ENCODE results near the gene CYP11A1.
"Not testable (repeated sequence)": the region's sequence is repeated elsewhere in the genome, so short reads cannot be mapped to it uniquely, and the experiment has no call there.

The CYP11A1 gene

DNA sequence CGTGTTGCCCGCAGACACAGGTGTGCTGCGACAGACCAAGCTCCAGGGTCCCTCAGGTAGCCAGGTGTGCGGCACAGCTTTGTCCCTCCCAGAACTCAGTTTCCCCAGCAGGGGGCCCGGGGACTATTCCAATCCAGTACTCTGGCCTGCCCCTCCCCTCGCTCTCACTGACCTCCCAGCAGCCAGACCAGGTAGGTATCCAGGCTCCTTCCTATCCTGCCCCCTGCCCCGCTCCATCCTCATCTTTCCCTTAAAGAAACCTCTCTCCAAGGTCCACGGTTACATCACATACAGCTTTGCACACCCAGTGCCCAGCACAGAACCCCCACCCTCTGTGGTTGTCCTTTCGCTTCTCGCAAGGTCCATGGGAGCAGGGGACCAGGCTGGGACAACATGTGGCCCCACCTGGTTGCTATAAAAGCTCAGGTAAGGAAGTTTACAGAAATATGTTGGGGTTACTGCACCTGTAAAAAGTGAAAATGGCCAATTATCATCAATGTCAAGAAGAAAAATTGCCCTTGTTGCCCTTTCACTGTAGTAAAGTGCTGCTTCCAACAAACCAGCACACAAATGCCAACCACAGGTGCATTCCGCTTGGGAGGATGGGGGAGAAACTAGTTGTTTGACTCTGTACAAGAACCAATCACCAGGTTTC lies 7.3 kb upstream of the CYP11A1 start:
- DNase-seq (ENCODE audit: low spot score): no peak

DNA sequence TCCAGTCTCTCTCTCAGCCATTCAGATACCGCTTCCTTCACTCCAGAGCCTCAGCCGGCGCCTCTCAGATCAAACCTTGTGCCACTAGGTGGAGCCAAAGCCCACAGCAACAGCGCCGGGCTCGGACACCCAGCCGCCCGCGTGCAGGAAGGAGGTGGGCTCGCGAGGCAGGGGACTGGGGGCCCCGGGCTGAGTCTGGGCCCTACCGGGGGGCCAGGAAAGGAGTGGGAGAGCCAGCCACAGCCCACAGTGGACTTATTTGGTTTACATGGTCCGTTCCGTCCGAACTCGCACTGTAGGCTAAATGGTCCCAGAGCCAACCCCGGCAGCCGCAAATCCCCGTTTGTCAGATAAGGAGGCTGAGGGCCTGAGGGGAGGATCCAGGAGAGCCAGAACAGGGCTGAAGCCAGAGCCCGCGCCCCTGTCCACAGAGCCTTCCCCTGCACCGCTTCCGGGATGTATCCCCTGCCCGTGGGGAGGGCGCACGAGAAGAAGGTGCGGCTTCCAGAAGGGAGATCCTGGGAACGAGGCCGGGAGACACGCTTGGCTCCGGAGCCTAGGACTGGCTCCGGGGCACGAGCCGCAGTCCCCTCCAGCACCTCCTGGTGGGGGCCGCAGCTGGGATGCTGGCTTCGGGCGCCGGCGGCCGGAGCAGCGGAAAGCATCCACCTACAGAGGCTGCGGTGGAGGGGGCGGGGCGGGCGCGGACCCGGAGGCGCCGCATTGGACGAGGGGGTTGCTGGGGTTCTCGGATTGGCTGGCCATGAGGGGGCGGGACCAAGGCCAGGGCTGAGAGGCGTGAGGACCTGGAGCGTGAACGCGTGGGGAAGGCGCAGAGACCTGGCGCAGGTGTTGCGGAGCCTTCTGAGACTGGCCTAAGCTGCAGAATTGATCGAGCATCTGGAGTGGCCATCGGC lies 6.5 kb upstream of the CYP11A1 start:
- peak; percentile 90 for DNase-seq (ENCODE audit: low spot score)

DNA sequence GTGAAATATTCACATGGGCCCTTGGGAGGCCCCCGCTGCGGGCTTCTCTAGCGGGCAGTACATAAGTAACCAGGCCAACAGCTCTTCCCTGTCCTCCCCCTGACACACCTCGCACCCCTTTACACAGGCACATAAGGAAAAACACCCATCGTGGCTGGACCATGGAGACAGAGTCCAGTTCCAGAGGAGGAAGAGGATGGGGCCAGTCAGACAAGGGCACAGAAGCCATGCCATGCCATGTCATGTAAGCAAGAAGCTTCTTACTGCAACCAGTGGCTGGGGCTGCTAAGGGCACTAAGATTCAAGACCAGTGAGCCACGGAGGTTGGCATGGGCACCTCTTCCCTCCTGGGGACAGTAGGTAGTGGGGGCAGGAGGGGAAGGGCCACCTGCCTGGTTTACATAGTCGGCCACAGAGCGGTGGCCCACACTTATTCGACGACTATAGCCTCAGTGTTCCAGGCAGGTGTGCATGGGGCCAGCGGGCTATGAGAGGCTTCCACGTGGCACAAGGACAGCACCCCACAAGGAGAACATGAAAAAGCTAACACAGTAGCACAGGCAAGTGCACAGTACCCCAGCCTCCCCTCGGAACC lies 5.7 kb upstream of the CYP11A1 start:
- no peak for DNase-seq (ENCODE audit: low spot score)

DNA sequence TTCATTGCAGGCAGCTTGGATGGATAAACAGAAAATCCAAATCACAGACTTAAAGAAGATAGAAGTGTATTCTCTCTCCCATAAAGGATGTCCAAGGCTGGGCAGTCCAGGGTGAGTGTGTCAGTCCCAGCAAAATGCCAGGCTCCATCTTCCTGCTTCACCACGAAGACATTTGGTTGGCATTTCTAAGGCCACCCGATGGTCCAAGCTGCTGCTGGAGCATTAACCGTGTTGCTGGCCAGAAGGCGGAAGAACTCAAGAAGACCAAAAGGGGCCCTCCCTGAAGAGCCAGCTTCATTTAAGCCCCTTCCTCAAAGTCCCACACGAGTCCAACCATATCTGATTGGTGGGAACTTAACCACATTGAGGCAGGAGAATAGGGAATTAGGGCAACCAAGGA lies 3.0 kb upstream of the CYP11A1 start:
- no peak for DNase-seq (ENCODE audit: low spot score)

DNA sequence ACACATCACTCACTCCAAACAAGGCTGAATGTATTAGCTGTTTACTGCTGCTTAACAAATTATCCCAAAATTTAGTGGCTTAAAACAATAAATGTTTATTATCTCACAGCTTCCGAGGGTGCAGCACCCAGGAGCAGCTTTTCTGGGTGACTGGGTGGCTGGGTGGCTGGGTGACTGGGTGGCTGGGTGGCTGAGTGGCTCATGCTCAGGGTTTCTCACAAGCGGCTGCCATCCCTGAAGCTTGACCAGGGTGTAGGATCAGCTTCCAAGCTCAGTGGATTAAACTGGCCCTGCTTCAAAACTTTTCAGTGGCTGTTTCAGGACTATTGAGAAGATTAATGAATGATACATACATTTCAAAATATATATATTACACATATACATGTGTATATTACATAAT lies 2.3 kb upstream of the CYP11A1 start:
- DNase-seq (ENCODE audit: low spot score): no peak

DNA sequence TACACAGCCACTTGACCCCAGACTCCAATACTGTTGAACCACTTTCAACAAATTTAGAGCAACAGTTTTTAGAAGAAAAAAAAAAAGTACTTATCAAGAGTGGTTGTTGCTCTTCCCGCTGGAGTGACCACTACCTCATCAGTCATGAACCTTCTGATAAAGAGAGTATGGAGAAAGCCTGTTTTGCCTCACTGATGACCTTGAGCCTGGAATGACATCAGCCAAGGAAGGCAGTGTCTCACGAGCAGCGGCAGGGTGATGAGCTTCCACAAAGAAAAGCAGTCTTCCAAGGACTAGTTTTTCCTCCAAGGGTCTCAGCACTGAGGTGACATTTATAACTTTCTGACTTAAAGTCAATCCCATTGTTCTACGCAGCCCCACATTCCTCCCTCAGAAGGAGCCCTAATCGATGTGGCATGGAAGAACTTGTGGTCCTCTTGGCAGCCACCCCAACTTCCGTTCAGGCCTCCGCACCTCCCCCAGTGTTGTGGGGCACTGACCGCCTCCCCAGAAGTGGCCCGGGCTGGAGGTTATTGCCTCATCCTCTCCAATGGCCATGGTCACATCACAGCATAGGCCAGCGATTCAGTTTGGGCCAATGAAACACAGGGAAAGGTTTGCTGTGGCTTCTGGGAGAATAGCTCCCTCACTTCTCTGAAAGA lies 1.8 kb upstream of the CYP11A1 start:
- DNase-seq (ENCODE audit: low spot score): no peak

DNA sequence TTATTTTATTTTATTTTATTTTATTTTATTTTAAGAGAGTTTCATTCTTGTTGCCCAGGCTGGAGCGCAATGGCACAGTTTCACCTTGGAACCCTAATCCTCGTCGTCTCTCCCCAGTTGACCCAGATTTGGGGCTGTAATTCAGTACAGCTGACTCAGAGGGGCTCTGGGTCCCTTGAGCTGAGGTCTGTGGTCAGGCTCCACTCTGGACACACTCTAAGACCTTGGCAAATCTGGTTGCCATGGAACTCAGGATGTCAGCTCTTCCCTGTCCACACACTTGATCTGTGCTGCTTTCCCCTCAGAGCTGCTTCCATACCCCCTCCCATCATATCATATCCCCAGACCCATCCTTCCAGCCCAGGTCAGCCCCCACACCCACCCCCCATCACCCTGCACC lies 675 bp upstream of the CYP11A1 start:
- no peak for DNase-seq (ENCODE audit: low spot score)

DNA sequence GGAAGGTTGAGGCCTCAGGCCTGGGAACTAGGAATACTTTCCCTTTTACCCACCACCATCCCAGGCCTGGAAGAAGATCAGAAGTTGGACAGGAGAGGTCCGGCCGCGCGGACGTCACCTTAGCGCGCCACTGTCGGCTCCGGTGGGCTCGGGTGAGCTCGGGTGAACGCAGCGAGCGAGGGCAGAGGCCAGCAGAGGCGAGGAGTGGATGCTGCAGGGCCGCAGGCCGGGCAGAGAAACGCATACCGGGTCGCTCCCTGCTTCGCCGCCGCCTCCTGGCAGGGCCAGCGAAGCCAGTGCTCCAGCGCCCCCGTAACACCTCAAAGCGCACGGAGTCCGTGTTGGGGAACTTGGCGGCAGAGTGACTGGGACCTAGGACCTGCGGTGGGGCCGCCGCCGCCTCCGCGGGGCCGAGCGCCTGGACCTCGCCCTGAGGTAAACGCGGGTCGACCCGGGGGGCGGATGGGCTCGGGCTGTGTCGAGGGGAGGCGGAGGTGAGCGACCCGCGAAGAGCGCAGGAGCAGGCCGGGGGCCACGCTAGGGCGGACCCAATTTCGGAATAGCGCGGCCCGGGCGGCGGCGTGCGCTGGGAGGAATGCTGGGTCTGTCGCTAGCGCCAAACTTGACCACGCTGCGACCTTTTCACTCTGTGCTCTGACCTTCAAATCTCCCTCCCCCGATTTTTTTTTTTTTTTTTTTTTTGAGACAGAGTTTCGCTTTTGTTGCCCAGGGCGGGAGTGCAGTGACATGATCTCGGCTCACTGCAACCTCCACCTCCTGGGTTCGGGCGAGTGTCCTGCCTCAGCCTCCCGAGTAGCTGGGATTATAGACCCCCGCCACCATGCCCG lies 1.6 kb downstream of the CYP11A1 start:
- no peak for DNase-seq (ENCODE audit: low spot score)

DNA sequence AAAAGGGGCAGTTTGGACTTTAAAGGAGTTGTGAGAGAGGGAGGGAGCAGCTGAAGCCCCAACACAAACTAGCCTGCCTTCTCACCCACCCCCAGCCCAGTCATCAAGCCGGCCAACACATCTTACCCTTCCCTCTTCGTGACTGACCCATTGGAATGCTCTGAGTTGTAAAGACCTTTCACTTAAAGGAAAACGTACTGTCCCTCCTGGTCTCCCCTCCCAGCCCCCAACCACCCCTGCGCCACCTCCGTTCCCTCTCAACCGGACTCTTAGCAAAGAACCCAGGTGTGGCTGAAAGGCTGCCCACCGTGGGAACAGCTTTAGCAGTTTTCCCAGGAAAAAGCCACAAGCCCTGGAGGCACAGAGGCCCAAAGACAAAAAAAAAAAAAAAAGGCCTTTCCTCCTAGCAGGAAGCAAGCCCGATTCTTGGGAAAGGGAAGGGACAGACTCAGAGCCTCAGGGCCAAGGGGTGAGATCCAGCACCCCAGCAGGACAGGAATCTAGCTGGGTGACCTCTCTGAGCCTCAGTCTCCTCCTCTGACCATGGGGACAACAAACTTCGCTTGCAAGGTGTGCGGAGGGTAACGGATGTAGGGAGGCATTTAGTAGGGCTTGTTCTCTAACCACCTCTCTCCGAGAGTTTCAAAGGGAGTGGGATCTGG lies 2.4 kb downstream of the CYP11A1 start:
- no peak for DNase-seq (ENCODE audit: low spot score)

DNA sequence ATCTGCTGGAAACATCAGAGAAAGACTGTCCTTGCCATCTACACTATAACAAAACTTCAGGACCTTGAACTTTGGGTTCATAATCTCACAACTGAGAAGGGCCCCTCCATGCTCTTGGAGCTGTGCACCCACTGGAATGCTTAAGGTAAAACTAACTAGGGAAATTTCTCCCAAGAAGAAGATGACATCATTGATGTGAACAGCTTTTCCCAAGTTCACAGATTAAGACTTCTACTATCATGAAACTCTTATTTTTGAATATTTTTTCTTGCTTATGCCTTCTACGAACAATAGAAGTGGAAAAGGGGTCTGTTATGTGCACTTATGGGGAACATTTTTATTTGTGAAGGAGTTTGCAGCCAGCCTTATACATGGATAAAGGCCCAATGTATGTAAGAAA lies 5.0 kb downstream of the CYP11A1 start:
- no peak for DNase-seq (ENCODE audit: low spot score)

DNA sequence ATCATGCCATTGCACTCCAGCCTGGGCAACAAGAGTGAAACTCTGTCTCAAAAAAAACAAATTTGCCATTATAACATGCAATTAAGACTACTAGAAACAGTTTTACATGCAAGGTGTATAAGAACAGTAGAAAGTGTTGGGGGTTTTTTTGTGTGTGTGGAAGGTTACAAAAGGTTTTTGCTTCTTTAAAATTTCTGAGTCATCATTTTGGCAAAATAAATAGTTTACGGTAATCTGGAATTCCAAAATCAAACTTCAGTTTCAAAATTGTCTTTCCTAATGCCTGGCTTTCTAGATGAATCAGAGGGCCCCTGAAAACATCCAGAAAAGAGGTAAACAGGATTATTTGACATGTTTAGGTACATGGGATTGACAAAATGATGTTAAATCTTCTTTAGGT lies 6.6 kb downstream of the CYP11A1 start:
- DNase-seq (ENCODE audit: low spot score): not testable (repeated sequence)

DNA sequence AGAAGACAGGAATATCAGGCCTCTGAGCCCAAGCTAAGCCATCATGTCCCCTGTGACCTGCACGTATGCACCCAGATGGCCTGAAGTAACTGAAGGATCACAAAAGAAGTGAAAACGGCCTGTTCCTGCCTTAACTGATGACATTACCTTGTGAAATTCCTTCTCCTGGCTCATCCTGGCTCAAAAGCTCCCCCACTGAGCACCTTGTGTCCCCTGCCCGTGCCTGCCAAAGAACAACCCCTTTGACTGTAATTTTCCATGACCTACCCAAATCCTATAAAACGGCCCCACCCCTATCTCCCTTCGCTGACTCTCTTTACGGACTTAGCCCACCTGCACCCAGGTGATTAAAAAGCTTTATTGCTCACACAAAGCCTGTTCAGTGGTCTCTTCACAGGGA lies 8.1 kb downstream of the CYP11A1 start:
- not testable (repeated sequence) for DNase-seq (ENCODE audit: low spot score)

DNA sequence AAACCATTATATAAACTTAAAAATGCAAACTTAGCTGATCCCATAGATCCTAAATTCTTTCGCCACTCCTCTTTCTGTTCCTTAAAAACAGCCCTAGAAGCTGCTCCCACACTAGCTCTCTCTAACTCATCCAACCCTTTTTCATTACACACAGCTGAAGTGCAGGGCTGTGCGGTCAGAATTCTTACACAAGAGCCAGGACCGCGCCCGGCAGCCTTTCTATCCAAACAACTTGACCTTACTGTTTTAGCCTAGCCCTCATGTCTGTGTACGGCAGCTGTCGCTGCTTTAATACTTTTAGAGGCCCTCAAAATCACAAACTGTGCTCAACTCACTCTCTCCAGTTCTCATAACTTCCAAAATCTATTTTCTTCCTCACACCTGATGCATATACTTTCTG lies 9.9 kb downstream of the CYP11A1 start:
- not testable (repeated sequence) for DNase-seq (ENCODE audit: low spot score)

DNA sequence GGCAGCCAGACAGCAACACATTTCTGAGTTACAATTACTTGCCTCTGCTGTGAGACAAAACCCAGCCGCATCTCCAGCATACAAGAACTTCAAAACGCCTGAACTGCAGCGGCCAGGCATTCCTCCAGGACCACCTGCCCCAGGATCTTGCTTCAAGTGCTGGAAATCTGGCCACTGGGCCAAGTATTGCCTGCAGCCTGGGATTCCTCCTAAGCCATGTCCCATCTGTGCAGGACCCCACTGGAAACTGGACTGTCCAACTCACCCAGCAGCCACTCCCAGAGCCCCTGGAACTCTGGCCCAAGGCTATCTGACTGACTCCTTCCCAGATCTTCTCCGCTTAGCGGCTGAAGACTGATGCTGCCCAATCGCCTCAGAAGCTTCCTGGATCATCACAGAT lies 11.4 kb downstream of the CYP11A1 start:
- not testable (repeated sequence) for DNase-seq (ENCODE audit: low spot score)

DNA sequence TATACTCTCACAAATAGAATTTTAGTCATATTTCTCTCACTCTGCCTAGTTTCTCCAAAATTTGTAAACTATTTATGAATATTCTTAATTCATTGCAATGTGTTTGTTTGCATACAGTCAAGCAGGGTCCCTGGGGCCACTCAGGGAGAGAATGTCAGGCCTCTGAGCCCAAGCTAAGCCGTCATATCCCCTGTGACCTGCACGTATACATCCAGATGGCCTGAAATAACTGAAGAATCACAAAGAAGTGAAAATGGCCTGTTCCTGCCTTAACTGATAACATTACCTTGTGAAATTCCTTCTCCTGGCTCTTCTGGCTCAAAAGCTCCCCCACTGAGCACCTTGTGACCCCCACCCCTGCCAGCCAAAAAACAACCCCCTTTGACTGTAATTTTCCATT lies 13.5 kb downstream of the CYP11A1 start:
- DNase-seq (ENCODE audit: low spot score): not testable (repeated sequence)

DNA sequence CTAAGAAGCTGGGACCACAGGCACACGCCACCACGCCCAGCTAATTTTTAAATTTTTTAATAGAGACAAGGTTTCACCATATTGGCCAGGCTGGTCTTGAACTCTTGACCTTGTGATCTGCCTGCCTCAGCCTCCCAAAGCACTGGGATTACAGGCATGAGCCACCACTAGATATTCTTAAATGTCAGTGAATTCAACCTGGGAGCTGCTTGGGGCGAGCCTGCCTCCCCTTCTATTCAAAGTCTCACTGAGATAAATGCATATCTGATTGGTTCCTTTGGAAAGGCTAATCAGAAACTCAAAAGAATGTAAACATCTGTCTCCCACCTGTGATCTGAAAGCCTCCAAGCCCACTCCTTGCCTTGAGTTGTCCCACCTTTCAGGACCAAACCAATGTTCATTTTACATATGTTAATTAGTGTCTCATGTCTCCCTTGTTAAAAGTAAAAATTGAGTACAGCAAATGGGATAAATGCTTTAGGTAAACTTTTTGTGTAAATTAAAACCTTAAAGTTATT lies 15.0 kb downstream of the CYP11A1 start:
- no peak for DNase-seq (ENCODE audit: low spot score)

DNA sequence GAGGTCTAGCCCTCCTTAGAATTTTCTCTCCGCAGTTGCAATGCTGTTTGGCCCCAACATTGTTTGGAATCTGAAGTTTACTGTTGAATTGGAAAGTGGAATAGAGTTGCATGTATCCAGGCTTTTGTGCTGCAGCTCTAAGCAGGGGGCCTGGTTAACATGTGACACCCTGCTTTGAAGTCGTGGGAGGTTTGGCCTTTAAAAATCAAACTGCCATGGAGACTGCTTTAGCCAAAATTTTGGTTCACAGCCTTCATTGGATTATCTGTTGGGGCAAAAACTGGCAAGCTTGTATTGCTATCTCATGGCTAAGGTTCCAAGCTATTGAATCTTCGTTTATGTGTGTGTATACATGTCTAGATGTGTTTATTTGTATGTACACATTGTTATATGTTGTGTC lies 15.8 kb downstream of the CYP11A1 start:
- no peak for DNase-seq (ENCODE audit: low spot score)

DNA sequence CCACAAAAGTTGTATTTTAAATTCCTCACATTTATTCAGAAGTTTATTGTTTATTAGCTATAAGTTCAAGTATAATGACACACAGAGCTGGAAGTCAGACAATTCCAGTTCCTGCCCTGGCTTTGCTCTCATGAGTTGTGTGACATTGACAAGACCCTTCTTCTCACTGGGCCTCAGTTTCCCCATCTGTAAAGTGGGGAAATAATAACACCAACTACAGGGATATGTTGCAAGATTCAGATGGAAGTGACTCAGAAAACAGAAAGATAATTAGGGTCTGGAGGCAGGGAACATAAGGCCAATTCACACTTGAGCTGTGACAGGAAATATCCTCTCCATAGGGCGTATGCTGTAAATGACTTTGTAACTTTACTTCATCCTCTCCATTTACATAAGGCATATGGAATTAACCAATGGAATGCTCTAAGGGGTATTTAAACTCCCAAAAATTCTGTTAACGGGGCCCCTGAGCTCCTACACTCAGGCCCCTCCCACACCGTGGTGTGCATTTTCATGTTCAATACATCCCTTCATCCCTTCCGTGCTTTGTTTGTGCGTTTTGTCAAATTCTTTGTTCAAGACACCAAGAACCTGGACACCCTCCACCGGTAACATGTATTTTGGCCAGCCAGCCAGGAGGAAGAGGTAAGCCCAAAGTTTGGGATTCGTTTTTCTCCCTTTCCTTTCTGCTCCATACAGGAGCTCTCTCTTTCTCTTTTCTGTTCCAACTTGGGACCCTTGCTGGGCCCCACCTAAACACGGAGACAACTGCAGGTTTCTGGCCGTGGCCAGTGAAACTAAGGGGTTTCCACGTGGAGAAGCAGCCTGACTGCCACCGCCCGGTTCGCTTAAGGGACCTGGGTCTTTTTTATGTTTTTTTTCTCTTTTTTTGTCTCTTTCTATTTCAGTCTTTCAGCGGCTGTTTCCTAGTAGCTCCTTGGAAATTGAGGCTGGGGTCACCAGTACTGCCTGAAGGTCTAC lies 16.9 kb downstream of the CYP11A1 start:
- DNase-seq (ENCODE audit: low spot score): no peak

DNA sequence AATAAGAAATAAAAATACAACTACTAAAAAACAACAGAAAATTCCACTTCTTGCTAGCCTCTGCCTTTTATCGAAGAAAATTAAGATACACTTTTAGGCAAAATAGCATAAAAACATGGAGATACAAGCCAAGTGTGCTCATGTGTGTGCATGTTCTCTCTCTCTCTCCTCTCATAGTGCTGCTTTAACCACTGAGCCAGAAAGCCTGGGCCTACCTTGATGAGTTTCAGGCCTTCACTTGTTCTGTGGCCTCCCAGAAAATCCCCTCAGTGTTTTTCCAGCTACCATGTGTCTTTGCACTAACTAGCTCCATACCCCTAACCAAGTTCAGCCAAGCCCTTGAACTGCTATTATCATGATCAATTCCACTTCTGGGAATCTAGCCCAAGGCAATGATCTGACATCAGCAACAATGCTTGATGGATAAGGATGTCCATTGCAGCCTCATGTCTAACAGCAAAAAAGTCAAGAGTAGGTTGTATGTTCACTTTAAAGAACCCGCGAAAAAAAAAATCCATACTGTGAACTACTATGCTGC lies 18.1 kb downstream of the CYP11A1 start:
- DNase-seq (ENCODE audit: low spot score): no peak

Data from SW480 (cell line).